K562 (cell line): ENCODE data around the gene NR3C1. TPM values are rescaled to one million over a fixed set of nuclear protein-coding genes. Genes with fewer than 3 reads are reported as not detected.

Source experiments
- ARNT ChIP-seq, 2 experiments: fragments of 450-650 bp; IDR thresholded peaks; 2 replicates each; pipeline ENCODE4 v1.6.1; 2016; ENCODE audit warnings: mild to moderate bottlenecking in 1 of 2
- ATF1 ChIP-seq, 2 experiments: fragments of 450-650 bp in 1 of 2; IDR thresholded peaks; 2 replicates each; pipeline ENCODE4 v1.6.1; 2016; ENCODE audit warnings: missing compliant biosample characterization in 1 of 2, missing genetic modification characterization in 1 of 2
- CHD2 ChIP-seq: IDR thresholded peaks from 2 replicates; pipeline ENCODE4 v1.6.1; 2011; ENCODE audit warnings: low read depth, low read length
- CREB1 ChIP-seq, 2 experiments: sonication (generic) in 1 of 2; formaldehyde crosslinking in 1 of 2; IDR thresholded peaks; 2 replicates each; pipeline versions ENCODE4 v1.6.1 to v1.8.0; 2012 to 2022; ENCODE audit warnings: inconsistent platforms in 1 of 2, mild to moderate bottlenecking in 1 of 2, missing genetic modification reagents in 1 of 2, moderate library complexity in 1 of 2
- CREM ChIP-seq: IDR thresholded peaks from 2 replicates; pipeline ENCODE4 v1.6.1; 2014; ENCODE audit warnings: antibody characterized with exemption, low read depth
- CXXC5 ChIP-seq: fragments of 250-450 bp; sonication (Bioruptor Pico); IDR thresholded peaks from 2 replicates; pipeline ENCODE4 v1.8.0; 2022; ENCODE audit warnings: inconsistent platforms, mild to moderate bottlenecking, moderate library complexity
- E2F6 ChIP-seq, 2 experiments: IDR thresholded peaks; 2 replicates each; pipeline ENCODE4 v1.6.1; 2011; ENCODE audit warnings: borderline replicate concordance in 1 of 2, control low read depth in 1 of 2, low read depth in 1 of 2, low read length in 1 of 2, mild to moderate bottlenecking in 1 of 2, mixed read lengths in 1 of 2, moderate library complexity in 1 of 2; ENCODE audit not compliant: insufficient read depth in 1 of 2, insufficient read length in 1 of 2, poor library complexity in 1 of 2, severe bottlenecking in 1 of 2; ENCODE audit errors: extremely low read depth in 1 of 2
- HNRNPLL ChIP-seq: fragments of 200-400 bp; formaldehyde crosslinking; IDR thresholded peaks from 2 replicates; pipeline ENCODE4 v1.6.1; 2017; ENCODE audit warnings: low read length, low read depth, mild to moderate bottlenecking; ENCODE audit not compliant: poor library complexity, severe bottlenecking
- KAT7 ChIP-seq: sonication (generic); formaldehyde crosslinking; IDR thresholded peaks from 2 replicates; pipeline ENCODE4 v1.8.0; 2022; ENCODE audit warnings: missing genetic modification reagents, mild to moderate bottlenecking, borderline replicate concordance
- KLF13 ChIP-seq: fragments of 450-650 bp; IDR thresholded peaks from 2 replicates; pipeline ENCODE4 v1.6.1; 2016; ENCODE audit warnings: missing genetic modification characterization, low read depth, mild to moderate bottlenecking, missing compliant biosample characterization, moderate library complexity, borderline replicate concordance
- NCOA4 ChIP-seq: fragments of 450-650 bp; IDR thresholded peaks from 2 replicates; pipeline ENCODE4 v1.6.1; 2018; ENCODE audit warnings: mild to moderate bottlenecking; ENCODE audit not compliant: partially characterized antibody
- NCOA6 ChIP-seq: fragments of 450-650 bp; IDR thresholded peaks from 2 replicates; pipeline ENCODE4 v1.6.1; 2017; ENCODE audit warnings: mild to moderate bottlenecking
- PCBP2 ChIP-seq: fragments of 200-400 bp; formaldehyde crosslinking; IDR thresholded peaks from 2 replicates; pipeline ENCODE4 v1.6.1; 2018; ENCODE audit warnings: low read length, low read depth, mild to moderate bottlenecking, moderate library complexity; ENCODE audit not compliant: poor library complexity, severe bottlenecking
- PHF8 ChIP-seq: fragments of 200-600 bp; sonication (generic); IDR thresholded peaks from 2 replicates; pipeline ENCODE4 v1.6.1; 2012; ENCODE audit warnings: mixed run types, mild to moderate bottlenecking, inconsistent platforms, low read length, moderate library complexity, borderline replicate concordance
- POLR2AphosphoS2 ChIP-seq: IDR thresholded peaks from 2 replicates; pipeline ENCODE4 v1.6.1; 2012; ENCODE audit warnings: low read length, improper control_type of control experiment
- RBFOX2 ChIP-seq: fragments of 200-400 bp; formaldehyde crosslinking; IDR thresholded peaks from 2 replicates; pipeline ENCODE4 v1.6.1; 2017; ENCODE audit warnings: low read depth, mild to moderate bottlenecking, low read length, moderate library complexity
- SAP30 ChIP-seq: fragments of 200-600 bp; sonication (generic); IDR thresholded peaks from 2 replicates; pipeline ENCODE4 v1.6.1; 2012; ENCODE audit warnings: borderline replicate concordance, low read depth, mild to moderate bottlenecking, moderate library complexity, low read length, control low read depth, inconsistent platforms; ENCODE audit not compliant: insufficient read depth, poor library complexity, severe bottlenecking
- TRIM24 ChIP-seq, 2 experiments: fragments of 450-650 bp; IDR thresholded peaks; 2 replicates each; pipeline ENCODE4 v1.6.1; 2016
- UBTF ChIP-seq, 2 experiments: IDR thresholded peaks; 2 replicates each; pipeline ENCODE4 v1.6.1; 2012; ENCODE audit warnings: improper control_type of control experiment in 2 of 2, low read depth in 2 of 2, low read length in 2 of 2, borderline replicate concordance in 1 of 2
- XRCC5 ChIP-seq: fragments of 200-400 bp; formaldehyde crosslinking; IDR thresholded peaks from 2 replicates; pipeline ENCODE4 v1.6.1; 2017; ENCODE audit warnings: low read depth, mild to moderate bottlenecking, low read length
- ZBTB7A ChIP-seq: IDR thresholded peaks from 2 replicates; pipeline ENCODE4 v1.6.1; 2011; ENCODE audit warnings: low read depth, mild to moderate bottlenecking, low read length, moderate library complexity, borderline replicate concordance; ENCODE audit not compliant: control insufficient read depth
- ZFX ChIP-seq: sonication (generic); formaldehyde crosslinking; IDR thresholded peaks from 2 replicates; pipeline ENCODE4 v1.8.0; 2022; ENCODE audit warnings: mild to moderate bottlenecking, missing genetic modification reagents, moderate library complexity
- ZKSCAN1 ChIP-seq: fragments of 150-350 bp; IDR thresholded peaks from 2 replicates; pipeline ENCODE4 v1.6.1; 2016; ENCODE audit warnings: low read depth, low read length
- polyA plus RNA-seq, 8 experiments: library from polyadenylated mRNA; depleted of rRNA in 4 of 8; stranded (reverse) in 5 of 8; unstranded in 3 of 8; fragments of >200 nt; fragmentation: Nextera tagmentation in 2 of 8; fragmentation: Illumina TruSeq in 1 of 8; extraction: Ambion mirVana in 2 of 8; extraction: Trizol in 1 of 8; gene quantifications; 2 replicates each; pipeline versions ENCODE4 v1.2.1 to v1.2.3, GENCODE V29; 2011 to 2014; ENCODE audit warnings: inconsistent platforms in 1 of 8, missing spikeins in 1 of 8
- total RNA-seq, 7 experiments: library from RNA; depleted of rRNA in 6 of 7; stranded (reverse); fragments of >200 nt in 6 of 7; fragmentation: Illumina TruSeq in 2 of 7; extraction: Trizol in 2 of 7; gene quantifications; 2 replicates each; pipeline versions ENCODE4 v1.2.1 to v1.2.3, GENCODE V29; 2011 to 2021; ENCODE audit warnings: low replicate concordance in 1 of 7

The NR3C1 gene
- total and polyA plus RNA-seq, 9 of the 15 experiments (the other 6 are each of a cell fraction or from before 2014, with no cell fraction given) = 8.2 to 36.0 (median 15.0) TPM

- TF ChIP-seq UBTF (IDR thresholded peaks at IDR 0.05; ENCODE audit: borderline replicate concordance in 1 of 2, low read depth in 2 of 2, low read length in 2 of 2) (peak; percentile 81 to 85; a peak in 2 of 4 replicates), POLR2AphosphoS2 (no peak), CREM (0 out of 2 replicates have a peak, but pooled peaks have one; percentile 22), ZFX (CRISPR knock-in tag) (peak; percentile 52), SAP30 (peak; percentile 79), ZBTB7A (peak; percentile 51; the same call in 1 of the 2 replicates), CXXC5 (peak; percentile 25; the same call in 1 of the 2 replicates), TRIM24 (IDR thresholded peaks at IDR 0.05) (no peak), NCOA6 (peak; percentile 58; the same call in 1 of the 2 replicates), CHD2 (peak; percentile 8; the same call in 1 of the 2 replicates), HNRNPLL (peak; percentile 90), ZKSCAN1 (no peak), PHF8 (peak; percentile 7; the same call in 1 of the 2 replicates), E2F6 (IDR thresholded peaks at IDR 0.05; ENCODE audit: borderline replicate concordance in 1 of 2, extremely low read depth in 1 of 2, insufficient read depth in 1 of 2, insufficient read length in 1 of 2, low read depth in 1 of 2, low read length in 1 of 2, poor library complexity in 1 of 2, severe bottlenecking in 1 of 2) (peak in 1 of 2 experiments; percentile 33), KAT7 (no peak; the same call in 1 of the 2 replicates), NCOA4 (no peak), PCBP2 (no peak), RBFOX2 (peak; percentile 68), ATF1 (CRISPR knock-in tag; IDR thresholded peaks at IDR 0.05) (no peak), ATF1 (tag; IDR thresholded peaks at IDR 0.05) (0 out of 2 replicates have a peak, but pooled peaks have one; percentile 6), ARNT (IDR thresholded peaks at IDR 0.05) (no peak), CREB1 (IDR thresholded peaks at IDR 0.05) (0 out of 2 replicates have a peak, but pooled peaks have one; percentile 9), CREB1 (CRISPR knock-in tag; IDR thresholded peaks at IDR 0.05) (no peak), KLF13 (tag) (peak; percentile 95), XRCC5 (no peak)
These were observed 743 bp downstream of the NR3C1 start (continued) for GRCh38 chr5:143402553-143403333.
